ENCODE measurements around the gene NLRP12.
"Not testable (repeated sequence)": the region's sequence is repeated elsewhere in the genome, so short reads cannot be mapped to it uniquely, and the experiment has no call there.

Gene NLRP12

DNA sequence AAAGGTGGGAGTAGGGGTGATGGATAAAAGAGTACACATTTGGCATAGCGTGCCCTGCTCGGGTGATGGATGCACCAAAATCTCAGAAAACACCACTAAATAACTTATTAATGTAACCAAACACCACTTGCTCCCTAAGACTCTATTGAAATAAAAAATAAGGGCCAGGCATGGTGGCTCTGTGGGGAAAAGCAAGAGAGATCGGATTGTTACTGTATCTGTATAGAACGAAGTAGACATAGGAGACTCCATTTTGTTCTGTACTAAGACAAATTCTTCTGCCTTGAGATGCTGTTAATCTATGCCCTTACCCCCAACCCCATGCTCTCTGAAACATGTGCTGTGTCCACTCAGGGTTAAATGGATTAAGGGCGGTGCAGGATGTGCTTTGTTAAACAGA is 14.3 kb upstream of the NLRP12 start:
- DNase-seq = not testable (repeated sequence)

- not testable (repeated sequence) for DNase-seq
These were observed 8.7 kb upstream of the NLRP12 start for GRCh38 chr19:53832861-53833260.

GRCh38 chr19:53828531-53828930 is 4.4 kb upstream of the NLRP12 start:
- DNase-seq = no peak

- DNase-seq = no peak
These were observed 2.8 kb upstream of the NLRP12 start for GRCh38 chr19:53826876-53827275.

- DNase-seq = no peak
These were observed 564 bp downstream of the NLRP12 start for GRCh38 chr19:53823380-53824120.

- no peak for DNase-seq
These were observed 4.3 kb downstream of the NLRP12 start for GRCh38 chr19:53819861-53820260.

DNA sequence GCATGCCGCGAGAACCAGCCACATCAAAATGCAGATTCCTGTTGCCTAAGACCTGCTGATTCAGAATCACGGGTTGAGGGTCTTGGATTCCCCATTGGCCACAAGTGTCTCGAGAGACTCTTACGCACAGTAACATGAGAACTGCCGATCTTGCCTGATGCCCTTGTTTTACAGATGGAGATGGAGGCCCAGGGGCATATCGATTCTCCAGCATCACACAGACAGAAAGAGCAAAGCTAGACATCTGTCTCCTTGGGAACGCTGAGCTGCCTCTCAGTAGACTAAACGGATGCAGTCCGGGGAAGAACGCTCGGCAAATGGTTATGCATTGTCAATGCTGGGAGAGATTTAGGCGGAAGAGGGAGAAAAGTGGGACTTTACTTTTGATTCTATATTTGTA is 5.4 kb downstream of the NLRP12 start:
- no peak for DNase-seq

GRCh38 chr19:53813996-53814395 is 10.1 kb downstream of the NLRP12 start:
- no peak for DNase-seq

DNA sequence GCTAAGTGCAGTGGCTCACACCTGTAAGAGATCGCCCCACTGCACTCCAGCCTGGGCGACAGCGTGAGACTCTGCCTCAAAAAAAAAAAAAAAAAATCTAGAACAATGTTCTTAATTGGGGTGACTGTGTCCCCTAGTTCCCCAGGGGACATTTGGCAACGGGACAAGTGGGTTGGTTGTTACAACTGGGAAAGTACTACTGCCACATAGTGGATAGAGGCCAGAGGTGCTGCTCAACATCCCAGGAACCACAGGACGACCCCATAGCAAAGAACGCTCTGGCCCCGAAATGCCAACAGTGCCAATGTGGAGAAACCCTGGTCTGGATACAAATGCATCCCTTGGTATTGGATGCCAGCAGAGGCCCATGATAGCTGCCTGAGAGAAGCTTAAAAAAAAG is 11.8 kb downstream of the NLRP12 start:
- no peak for DNase-seq

DNA sequence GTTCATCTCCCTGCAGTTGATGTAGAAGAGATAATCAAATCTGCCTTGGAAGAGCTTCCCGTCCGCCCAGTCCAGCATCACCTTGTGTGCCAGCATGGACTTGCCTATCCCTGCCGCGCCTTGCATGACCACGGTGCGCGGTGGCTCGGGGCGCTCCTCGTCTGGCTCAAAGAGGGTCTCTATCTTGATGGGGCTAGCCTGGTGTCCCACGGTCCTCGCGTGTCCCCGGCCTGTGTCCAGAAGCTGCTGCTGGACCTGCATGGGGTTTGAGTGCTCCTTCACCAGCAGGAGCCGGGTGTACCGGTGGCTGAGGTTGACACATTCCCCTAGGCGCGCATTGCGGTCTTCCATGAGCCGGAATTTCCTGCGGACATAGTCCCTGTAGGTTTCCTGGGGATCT is 13.2 kb downstream of the NLRP12 start:
- no peak for DNase-seq

DNA sequence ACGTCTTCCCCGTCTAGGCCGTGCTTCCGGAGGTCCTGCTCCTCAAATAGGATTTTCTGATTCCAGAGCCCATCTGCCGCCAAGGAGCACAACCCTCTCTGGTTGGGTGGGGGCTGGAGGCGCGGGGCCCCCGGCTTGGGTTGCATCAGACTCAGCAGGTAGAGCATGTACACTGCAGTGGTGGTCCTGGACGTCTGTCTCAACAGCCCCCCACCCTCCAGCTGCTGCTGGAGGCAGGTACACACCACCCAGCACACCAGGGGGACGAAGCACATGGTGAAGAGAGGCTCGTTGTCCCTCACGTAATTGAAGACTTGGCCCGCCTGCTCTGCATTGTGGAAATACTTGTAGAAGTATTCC is 13.9 kb downstream of the NLRP12 start:
- no peak for DNase-seq

DNA sequence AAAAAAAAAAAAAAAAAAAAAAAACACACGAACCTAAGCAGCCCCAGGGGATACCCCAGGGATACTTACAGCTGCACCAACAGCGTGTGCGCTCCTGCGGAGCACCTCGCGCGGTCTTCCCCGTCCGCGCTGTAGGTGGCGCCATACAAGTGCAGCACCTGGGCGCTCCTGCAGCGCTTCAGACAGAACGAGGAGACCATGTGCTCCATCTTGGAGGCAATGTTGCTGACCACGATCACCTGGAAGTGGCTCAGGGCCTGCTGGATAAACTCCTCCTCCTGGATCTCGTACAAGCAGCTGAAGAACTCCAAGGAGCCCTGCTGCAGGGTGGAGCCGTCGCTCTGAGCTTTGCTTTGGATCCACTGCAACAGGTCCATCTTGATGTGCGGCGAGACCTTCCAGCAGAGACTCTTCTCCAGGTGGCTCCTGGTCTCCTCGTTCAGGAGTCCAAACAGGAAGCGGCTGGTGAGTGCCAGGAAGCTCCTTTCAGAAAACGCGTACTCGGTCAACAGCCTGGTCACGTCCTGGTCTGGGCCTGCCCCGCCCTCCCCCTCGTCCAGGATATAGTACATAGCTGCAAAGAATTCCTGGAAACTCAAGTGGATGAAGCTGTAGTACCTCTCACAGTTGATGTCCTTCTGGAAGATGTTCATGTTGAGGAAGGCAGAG is 14.5 kb downstream of the NLRP12 start:
- DNase-seq = no peak

- no peak for DNase-seq
These were observed 15.4 kb downstream of the NLRP12 start for GRCh38 chr19:53808710-53809125.

DNA sequence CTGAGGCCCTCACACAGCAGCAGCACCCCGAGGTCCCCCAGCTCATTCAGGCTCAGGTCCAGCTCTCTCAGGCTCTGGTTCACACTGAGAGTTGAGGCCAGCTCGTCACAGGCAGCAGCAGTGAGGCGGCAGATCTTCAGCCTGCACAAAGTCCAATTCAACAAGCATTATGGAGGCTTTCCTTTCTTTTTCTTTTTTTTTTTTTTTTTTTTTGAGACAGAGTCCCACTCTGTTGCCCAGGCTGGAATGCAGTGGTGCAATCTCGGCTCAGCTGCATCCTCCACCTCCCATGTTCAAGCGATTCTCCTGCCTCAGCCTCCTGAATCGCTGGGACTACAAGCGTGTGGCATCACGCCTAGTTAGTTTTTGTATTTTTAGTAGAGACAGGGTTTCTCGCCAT is 22.9 kb downstream of the NLRP12 start:
- DNase-seq = no peak

DNA sequence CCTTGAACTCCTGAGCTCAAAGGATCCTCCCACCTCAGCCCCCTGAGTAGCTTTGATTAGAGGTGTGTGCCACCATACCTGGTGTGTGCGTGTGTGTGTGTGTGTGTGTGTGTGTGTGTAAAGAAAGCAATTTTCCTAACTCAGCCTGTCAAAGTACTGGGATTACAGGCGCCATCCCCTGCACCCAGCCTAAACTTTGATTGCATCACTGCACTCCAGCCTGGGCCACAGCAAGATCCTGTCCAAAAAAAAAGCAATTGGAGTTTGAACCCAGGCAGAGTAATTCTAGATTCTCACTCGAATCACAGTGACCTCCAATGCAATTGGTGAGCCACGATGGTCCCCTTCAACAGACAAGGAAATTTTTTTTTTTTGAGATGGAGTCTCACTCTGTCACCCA is 29.1 kb downstream of the NLRP12 start:
- no peak for DNase-seq

DNA sequence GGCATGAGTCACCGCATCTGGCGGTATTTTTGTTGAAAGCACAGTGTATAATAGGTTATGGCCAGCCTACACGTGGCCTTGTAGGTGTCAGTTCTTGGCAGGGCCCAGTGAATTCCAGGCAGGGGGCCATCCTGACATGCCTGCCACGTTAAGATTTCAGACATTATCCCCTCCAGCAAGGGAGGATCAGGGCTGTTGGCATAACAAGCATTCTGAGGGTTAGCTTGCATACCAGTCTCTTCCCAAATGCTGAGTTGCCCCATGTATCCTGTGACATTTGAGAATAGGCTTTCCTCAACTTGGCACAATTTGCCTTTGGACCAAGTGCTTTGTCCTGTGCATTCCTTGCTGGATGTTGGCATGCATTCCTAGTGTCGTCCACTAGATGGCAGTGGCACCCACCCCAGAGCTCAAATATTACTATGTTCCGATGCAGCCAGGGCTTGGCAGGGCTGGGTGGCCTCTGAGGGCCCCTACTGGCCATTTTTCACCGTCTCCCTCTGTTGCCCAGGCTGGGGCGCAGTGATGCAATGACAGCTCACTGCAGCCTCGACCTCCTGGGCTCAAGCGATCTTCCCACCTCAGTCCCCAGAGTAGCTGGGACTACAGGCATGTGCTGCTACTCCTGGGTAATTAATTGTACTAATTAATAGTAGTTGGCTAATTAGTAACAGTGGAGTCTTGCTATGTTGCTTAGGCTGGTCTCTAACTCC is 31.2 kb downstream of the NLRP12 start:
- DNase-seq = peak; percentile 72

DNA sequence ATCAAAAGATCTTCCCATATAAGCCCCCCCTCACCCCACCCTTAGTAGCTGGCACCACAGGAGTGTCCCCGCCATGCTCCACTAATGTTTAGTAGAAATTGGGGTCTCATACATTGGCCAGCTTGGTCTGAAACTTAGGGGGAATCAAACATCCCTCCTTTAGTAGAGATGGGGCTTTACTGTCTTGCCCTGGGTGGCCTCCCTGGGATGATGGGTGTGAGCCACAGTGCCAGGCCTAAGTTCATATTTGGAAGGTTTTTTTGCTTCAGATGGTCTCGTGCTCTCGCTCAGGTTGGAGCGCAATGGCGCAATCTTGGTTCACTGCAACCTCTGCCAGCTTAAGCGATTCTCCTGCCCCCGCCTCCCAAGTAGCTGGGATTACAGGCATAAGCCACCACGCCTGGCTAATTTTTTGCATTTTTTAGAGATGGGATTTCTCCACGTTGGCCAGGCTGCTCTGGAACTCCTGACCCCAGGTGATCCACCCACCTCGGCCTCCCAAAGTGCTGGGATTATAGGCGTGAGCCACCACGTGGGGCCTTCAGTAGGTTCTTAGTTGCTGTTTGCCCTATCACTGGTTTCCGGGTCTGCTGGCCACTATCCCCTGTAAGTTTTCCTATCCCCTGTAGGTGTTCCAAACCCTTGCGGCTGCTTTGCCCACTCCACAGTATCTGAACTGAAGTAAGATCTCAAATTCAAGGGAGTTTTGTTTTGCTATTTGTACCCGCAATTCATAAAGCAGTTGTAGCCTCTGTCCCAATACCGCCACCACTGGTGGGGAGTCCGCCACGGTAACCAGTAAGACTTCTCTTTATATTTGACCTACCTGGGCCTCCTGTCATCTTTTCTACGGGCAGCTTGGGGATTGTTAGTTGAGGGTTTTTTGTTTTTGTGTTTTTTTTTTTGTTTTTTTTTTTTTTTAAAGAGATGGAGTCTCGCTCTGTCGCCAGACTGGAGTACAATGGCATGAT is 34.1 kb downstream of the NLRP12 start:
- no peak for DNase-seq

GRCh38 chr19:53787266-53787665 is 36.8 kb downstream of the NLRP12 start:
- DNase-seq = no peak

DNA sequence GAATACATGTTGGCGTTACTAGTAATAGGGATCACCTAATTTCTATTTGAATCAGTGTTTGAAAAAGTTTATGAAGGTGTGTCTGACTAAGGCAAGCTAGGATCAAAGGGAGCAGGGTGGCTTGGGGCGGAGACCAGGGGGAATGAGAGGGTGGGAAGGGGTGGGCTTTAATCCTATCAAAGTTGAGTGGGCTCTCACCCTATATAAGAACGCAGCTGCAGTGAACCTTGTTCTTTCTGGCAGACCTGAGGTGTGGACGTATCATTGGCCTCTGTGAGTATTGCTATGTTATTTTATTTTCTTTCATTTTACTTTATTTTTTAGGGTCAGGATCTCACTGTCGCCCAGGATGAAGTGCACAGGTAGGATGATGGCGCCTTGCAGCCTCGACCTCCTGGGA is 37.4 kb downstream of the NLRP12 start:
- no peak for DNase-seq

DNA sequence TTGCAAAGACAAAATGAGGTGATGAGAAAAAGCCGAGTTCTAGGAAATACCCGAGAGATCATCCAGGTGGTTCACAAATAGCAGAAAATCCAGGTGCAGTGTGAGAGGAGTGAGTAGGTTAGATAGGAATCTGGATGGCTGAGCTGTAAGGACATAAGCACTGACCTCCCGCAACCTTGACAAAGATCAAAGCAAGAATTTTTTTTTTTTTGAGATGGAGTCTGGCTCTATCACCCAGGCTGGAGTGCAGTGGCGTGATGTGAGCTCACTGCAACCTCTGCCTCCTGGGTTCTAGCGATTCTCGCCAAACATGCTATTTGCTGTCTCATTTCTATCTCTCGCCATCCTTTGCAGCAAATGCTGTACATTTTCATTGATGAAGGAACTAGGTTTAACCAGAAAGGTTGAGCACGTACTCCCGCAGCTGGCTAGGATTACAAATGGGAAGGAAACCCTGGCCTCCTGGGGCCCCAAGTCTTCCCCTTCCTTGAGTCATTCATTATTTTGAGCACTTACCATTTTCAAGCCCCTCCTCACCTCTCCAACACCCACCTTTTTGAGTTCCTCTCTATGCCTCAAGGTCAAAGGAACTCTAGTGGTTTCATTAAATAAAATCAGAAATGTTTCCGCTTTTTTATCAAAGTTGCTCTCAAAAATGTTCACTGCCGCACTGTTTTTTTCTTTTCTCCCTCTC is 38.8 kb downstream of the NLRP12 start:
- DNase-seq = no peak

- no peak for DNase-seq
These were observed 41.4 kb downstream of the NLRP12 start for GRCh38 chr19:53782698-53783097.

GRCh38 chr19:53781332-53781731 is 42.8 kb downstream of the NLRP12 start:
- DNase-seq = not testable (repeated sequence)
